ENCODE measurements around the gene ENG. TPM values are rescaled to one million over a fixed set of nuclear protein-coding genes. Genes with fewer than 3 reads are reported as not detected.

Gene ENG
- total RNA-seq, 1 donor from 2014 or later: 2.4 TPM

DNA sequence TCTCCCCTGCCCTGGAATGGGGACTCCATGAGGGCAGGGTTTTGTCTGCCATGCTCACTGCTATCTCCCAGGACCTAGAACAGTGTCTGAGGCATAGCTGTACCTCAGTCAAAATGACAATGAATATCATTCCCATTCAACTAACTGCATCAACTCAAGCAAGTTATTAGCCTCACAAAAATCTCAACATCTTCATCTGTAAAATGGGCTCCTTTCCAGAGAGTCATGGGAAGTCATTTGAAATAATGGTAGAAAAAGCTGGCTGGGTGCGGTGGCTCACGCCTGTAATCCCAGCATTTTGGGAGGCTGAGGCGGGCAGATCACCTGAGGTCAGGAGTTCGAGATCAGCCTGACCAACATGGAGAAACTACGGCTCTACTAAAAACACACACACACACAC, 85.4 kb downstream of the ENG start:
- Histone ChIP-seq H3K36me3 (ENCODE audit: control insufficient read depth, insufficient read depth, low read length) (no peaks in the 10 kb centered on the region), H3K4me3 (ENCODE audit: low read depth, low read length) (no peak overlapping the region), H3K27me3 (ENCODE audit: control insufficient read depth, insufficient read depth, low read length) (no peaks in the 10 kb centered on the region)
- TF ChIP-seq, protein P1, sequence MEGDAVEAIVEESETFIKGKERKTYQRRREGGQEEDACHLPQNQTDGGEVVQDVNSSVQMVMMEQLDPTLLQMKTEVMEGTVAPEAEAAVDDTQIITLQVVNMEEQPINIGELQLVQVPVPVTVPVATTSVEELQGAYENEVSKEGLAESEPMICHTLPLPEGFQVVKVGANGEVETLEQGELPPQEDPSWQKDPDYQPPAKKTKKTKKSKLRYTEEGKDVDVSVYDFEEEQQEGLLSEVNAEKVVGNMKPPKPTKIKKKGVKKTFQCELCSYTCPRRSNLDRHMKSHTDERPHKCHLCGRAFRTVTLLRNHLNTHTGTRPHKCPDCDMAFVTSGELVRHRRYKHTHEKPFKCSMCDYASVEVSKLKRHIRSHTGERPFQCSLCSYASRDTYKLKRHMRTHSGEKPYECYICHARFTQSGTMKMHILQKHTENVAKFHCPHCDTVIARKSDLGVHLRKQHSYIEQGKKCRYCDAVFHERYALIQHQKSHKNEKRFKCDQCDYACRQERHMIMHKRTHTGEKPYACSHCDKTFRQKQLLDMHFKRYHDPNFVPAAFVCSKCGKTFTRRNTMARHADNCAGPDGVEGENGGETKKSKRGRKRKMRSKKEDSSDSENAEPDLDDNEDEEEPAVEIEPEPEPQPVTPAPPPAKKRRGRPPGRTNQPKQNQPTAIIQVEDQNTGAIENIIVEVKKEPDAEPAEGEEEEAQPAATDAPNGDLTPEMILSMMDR (IDR thresholded peaks at IDR 0.05; ENCODE audit: insufficient read depth, low read length, severe bottlenecking): no peak
- FAIRE-seq (no peak), DNase-seq (ENCODE audit: low read depth) (no peak)

DNA sequence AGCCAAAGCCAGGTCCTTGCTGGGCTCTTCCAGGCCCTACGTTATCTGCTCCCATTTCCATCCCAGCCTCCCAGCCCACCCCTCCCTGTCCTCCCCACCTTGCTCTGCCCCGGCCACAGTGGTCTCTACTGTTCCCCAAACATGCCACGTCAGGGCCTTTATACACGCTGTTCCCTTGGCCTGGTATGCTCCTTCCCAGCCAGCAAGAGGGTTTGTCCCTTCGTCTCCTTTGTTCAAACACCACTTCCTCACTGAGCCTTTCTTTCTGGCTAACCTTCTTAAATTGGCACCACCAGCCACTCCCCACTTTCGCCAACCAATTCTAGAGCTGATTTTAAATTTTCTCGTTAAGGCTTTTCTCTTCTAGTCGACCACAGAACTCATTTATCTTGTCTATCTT, 85.8 kb downstream of the ENG start:
- FAIRE-seq (no peak), DNase-seq (ENCODE audit: low read depth) (no peak)
- TF ChIP-seq, protein P1 (IDR thresholded peaks at IDR 0.05; ENCODE audit: insufficient read depth, low read length, severe bottlenecking): no peak
- H3K4me3 ChIP-seq (ENCODE audit: low read depth, low read length): no peak overlapping the region
- no peaks in the 10 kb centered on the region for H3K36me3 ChIP-seq (ENCODE audit: control insufficient read depth, insufficient read depth, low read length)
- H3K27me3 ChIP-seq (ENCODE audit: control insufficient read depth, insufficient read depth, low read length): no peaks in the 10 kb centered on the region

DNA sequence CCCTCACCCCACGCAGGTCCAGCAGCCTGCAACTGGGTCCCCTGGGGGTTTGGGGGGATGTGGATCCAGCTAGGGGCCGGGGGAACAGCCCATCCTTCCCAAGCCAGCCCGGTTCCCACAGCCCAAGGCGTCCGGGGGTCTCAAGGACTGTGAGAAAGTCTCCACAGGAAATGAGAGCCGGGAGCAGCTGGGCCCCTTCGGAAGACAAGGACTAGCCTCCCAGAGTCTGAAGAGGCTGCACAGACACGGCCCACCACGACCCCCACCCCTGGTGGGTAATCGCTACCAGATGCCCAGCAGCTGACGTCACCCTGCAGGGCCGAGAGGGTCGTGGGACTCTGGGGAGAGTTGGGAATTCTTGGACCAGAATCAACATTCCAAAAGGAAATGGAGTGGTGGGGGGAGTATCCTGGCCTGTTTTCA, 86.5 kb downstream of the ENG start:
- Histone ChIP-seq H3K4me3 (ENCODE audit: low read depth, low read length) (no peak overlapping the region), H3K27me3 (ENCODE audit: control insufficient read depth, insufficient read depth, low read length) (no peaks in the 10 kb centered on the region), H3K36me3 (ENCODE audit: control insufficient read depth, insufficient read depth, low read length) (no peaks in the 10 kb centered on the region)
- TF ChIP-seq, protein P1 (IDR thresholded peaks at IDR 0.05; ENCODE audit: insufficient read depth, low read length, severe bottlenecking): no peak
- DNase-seq (ENCODE audit: low read depth) (no peak), FAIRE-seq (no peak)

DNA sequence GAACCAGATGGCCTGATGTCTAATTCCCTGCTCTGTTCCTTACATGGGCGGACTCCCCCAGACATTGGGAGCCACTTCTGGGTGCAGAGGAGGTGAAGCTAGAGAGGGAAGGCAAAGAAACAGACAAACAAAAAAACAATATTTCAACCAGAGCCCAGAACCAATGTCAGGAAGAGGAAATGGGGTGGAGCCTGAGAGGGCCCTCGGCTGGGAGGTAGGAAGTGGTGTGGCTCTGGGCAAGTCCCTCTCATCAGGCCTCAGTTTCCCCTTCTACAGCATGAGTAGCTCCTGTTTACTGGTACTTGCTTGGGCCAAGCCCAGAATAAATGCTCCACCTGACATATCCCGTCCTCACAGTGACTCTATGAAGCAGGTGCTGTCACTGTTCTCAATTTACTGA, 87.0 kb downstream of the ENG start:
- H3K36me3 ChIP-seq (ENCODE audit: control insufficient read depth, insufficient read depth, low read length): no peaks in the 10 kb centered on the region
- no peak overlapping the region for H3K4me3 ChIP-seq (ENCODE audit: low read depth, low read length)
- no peaks in the 10 kb centered on the region for H3K27me3 ChIP-seq (ENCODE audit: control insufficient read depth, insufficient read depth, low read length)
- DNase-seq (ENCODE audit: low read depth) (no peak), FAIRE-seq (no peak)
- TF ChIP-seq, protein P1 (IDR thresholded peaks at IDR 0.05; ENCODE audit: insufficient read depth, low read length, severe bottlenecking): no peak

DNA sequence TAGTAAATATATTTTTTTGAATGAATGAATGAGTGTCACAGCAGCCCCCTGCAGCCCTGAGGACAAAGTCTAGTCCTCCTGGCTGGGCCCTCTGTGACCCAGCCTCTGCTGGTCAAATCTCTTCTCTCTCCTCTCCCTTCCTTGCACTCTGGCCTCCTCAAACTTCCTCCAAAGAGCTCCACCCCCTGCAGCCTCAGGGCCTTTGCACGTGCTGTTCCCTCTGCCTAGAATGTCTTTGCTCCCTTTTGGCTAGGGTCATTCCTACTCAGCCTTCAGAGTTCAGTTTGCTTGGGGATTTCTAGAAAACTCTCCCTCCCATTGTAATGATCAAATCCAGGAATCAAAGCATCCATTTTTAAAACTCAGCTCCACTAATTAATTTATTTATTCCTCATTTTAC, 89.0 kb downstream of the ENG start:
- no peaks in the 10 kb centered on the region for H3K36me3 ChIP-seq (ENCODE audit: control insufficient read depth, insufficient read depth, low read length)
- no peak overlapping the region for H3K4me3 ChIP-seq (ENCODE audit: low read depth, low read length)
- no peaks in the 10 kb centered on the region for H3K27me3 ChIP-seq (ENCODE audit: control insufficient read depth, insufficient read depth, low read length)
- DNase-seq (ENCODE audit: low read depth) (no peak), FAIRE-seq (no peak)
- TF ChIP-seq, protein P1 (IDR thresholded peaks at IDR 0.05; ENCODE audit: insufficient read depth, low read length, severe bottlenecking): no peak

Other genes with a start within 250 kb of the ENG start
- gene STXBP1, start 242.4 kb downstream of the ENG start, total RNA-seq: 7.9 and 17.1 TPM in 2 replicates
- under 0.01 TPM in 1 of 2 replicates, not detected in the other for gene CFAP157, start 147.7 kb downstream of the ENG start, total RNA-seq
- 26.6 and 58.9 TPM in 2 replicates for gene PTRH1, start 139.0 kb downstream of the ENG start, total RNA-seq
- not detected in 2 replicates for gene TTC16, start 138.6 kb downstream of the ENG start, total RNA-seq
- gene TOR2A, start 119.4 kb downstream of the ENG start, total RNA-seq: 1.8 and 4.6 TPM in 2 replicates
- gene SH2D3C, start 76.0 kb downstream of the ENG start, total RNA-seq: 0.26 TPM in 1 of 2 replicates, not detected in the other
- gene CDK9, start 68.6 kb downstream of the ENG start, total RNA-seq: 78.5 and 81.7 TPM in 2 replicates
- gene FPGS, start 51.8 kb downstream of the ENG start, total RNA-seq: 46.9 and 70.0 TPM in 2 replicates
- 19.0 and 54.0 TPM in 2 replicates for gene AK1, start 23.0 kb upstream of the ENG start, total RNA-seq
- 18.2 and 18.4 TPM in 2 replicates for gene ST6GALNAC6, start 44.9 kb upstream of the ENG start, total RNA-seq
- gene ST6GALNAC4, start 62.4 kb upstream of the ENG start, total RNA-seq: 21.3 and 21.8 TPM in 2 replicates
- 2.1 and 5.1 TPM in 2 replicates for gene PIP5KL1, start 76.1 kb upstream of the ENG start, total RNA-seq
- gene DPM2, start 83.2 kb upstream of the ENG start, total RNA-seq: 11.8 and 17.4 TPM in 2 replicates
- 7.4 and 41.3 TPM in 2 replicates for gene EEIG1, start 126.3 kb upstream of the ENG start, total RNA-seq
- 10.3 and 12.4 TPM in 2 replicates for gene NAIF1, start 212.7 kb upstream of the ENG start, total RNA-seq
- gene SLC25A25, start 213.6 kb upstream of the ENG start, total RNA-seq: 12.6 and 17.2 TPM in 2 replicates

All from bronchial epithelial cell (primary cell).